ENCODE measurements around the gene PCDHA11.
"Not testable (repeated sequence)": the region's sequence is repeated elsewhere in the genome, so short reads cannot be mapped to it uniquely, and the experiment has no call there.

PCDHA11 gene

GRCh38 chr5:140870221-140871201 is 1.8 kb downstream of the PCDHA11 start:
- H3K27ac Mint-ChIP-seq: no peak overlapping the region
- DNase-seq: no peak
- no peaks in the 10 kb centered on the region for H3K36me3 Mint-ChIP-seq (ENCODE audit: insufficient read depth)
- ATAC-seq (replicated peaks): no peak
- no peaks in the 10 kb centered on the region for H3K4me1 Mint-ChIP-seq (ENCODE audit: low read depth in 2 of 2)
- H3K27me3 Mint-ChIP-seq: peaks cover 4 to 9% of the 10 kb centered on the region in 2 donors
- H3K9me3 Mint-ChIP-seq: peaks cover 0 to 2% of the 10 kb centered on the region in 2 donors
- no peak overlapping the region for H3K4me3 Mint-ChIP-seq

GRCh38 chr5:140875085-140876065 is 6.6 kb downstream of the PCDHA11 start, which contains the start of gene PCDHA12:
Gene PCDHA12 (plus strand): TSS chr5:140875308. CDS start chr5:140875473, 165 bp downstream.
- no peaks in the 10 kb centered on the region for H3K9me3 Mint-ChIP-seq
- DNase-seq: no peak
- no peak within 1 kb of the TSS for H3K4me3 Mint-ChIP-seq
- no peak for ATAC-seq (replicated peaks)
- H3K27ac Mint-ChIP-seq: no peak within 1 kb of the TSS
- H3K27me3 Mint-ChIP-seq: peaks cover 9 to 11% of the 10 kb centered on the region in 2 donors
- no peaks in the 10 kb centered on the region for H3K36me3 Mint-ChIP-seq (ENCODE audit: insufficient read depth)
- no peaks in the 10 kb centered on the region for H3K4me1 Mint-ChIP-seq (ENCODE audit: low read depth in 2 of 2)

- not testable (repeated sequence) for H3K9me3 Mint-ChIP-seq; H3K36me3 Mint-ChIP-seq (ENCODE audit: insufficient read depth); ATAC-seq (replicated peaks); DNase-seq; H3K4me3 Mint-ChIP-seq; H3K27ac Mint-ChIP-seq; H3K4me1 Mint-ChIP-seq (ENCODE audit: low read depth in 2 of 2)
- H3K27me3 Mint-ChIP-seq: peaks cover 16 to 20% of the 10 kb centered on the region in 2 donors
These were observed 7.9 kb downstream of the PCDHA11 start for GRCh38 chr5:140876541-140877261.

- H3K36me3 Mint-ChIP-seq (ENCODE audit: insufficient read depth): no peaks in the 10 kb centered on the region
- H3K4me1 Mint-ChIP-seq (ENCODE audit: low read depth in 2 of 2): no peaks in the 10 kb centered on the region
- H3K27ac Mint-ChIP-seq: no peak overlapping the region
- peaks cover 19 to 20% of the 10 kb centered on the region in 2 donors for H3K27me3 Mint-ChIP-seq
- no peaks in the 10 kb centered on the region for H3K9me3 Mint-ChIP-seq
- no peak for DNase-seq
- no peak for ATAC-seq (replicated peaks)
- H3K4me3 Mint-ChIP-seq: no peak overlapping the region
These were observed 8.5 kb downstream of the PCDHA11 start for GRCh38 chr5:140877262-140877581.

- Mint-ChIP-seq H3K4me3 (no peak within 1 kb of the TSS), H3K36me3 (ENCODE audit: insufficient read depth) (no peaks in the 10 kb centered on the region), H3K9me3 (peaks cover 0 to 2% of the 10 kb centered on the region in 2 donors), H3K27me3 (peaks cover 9 to 20% of the 10 kb centered on the region in 2 donors), H3K27ac (no peak within 1 kb of the TSS), H3K4me1 (ENCODE audit: low read depth in 2 of 2) (no peaks in the 10 kb centered on the region)
- DNase-seq (no peak), ATAC-seq (replicated peaks) (no peak)
These were observed 13.3 kb downstream of the PCDHA11 start, which contains the start of gene PCDHA13 for GRCh38 chr5:140881889-140882590. Gene PCDHA13 (plus strand): TSS chr5:140882124. CDS start chr5:140882269, 145 bp downstream.

- Mint-ChIP-seq H3K27me3 (peaks cover 9 to 20% of the 10 kb centered on the region in 2 donors), H3K4me1 (ENCODE audit: low read depth in 2 of 2) (no peaks in the 10 kb centered on the region), H3K27ac (no peak overlapping the region), H3K9me3 (peaks cover 0 to 2% of the 10 kb centered on the region in 2 donors), H3K36me3 (ENCODE audit: insufficient read depth) (no peaks in the 10 kb centered on the region), H3K4me3 (no peak overlapping the region)
- ATAC-seq (replicated peaks) (no peak), DNase-seq (no peak)
These were observed 13.8 kb downstream of the PCDHA11 start for GRCh38 chr5:140882591-140882899.

- H3K9me3 Mint-ChIP-seq: peaks cover 0 to 2% of the 10 kb centered on the region in 2 donors
- no peaks in the 10 kb centered on the region for H3K36me3 Mint-ChIP-seq (ENCODE audit: insufficient read depth)
- no peaks in the 10 kb centered on the region for H3K4me1 Mint-ChIP-seq (ENCODE audit: low read depth in 2 of 2)
- DNase-seq: no peak
- no peak overlapping the region for H3K27ac Mint-ChIP-seq
- H3K27me3 Mint-ChIP-seq: peaks cover 9 to 20% of the 10 kb centered on the region in 2 donors
- H3K4me3 Mint-ChIP-seq: no peak overlapping the region
- no peak for ATAC-seq (replicated peaks)
These were observed 14.6 kb downstream of the PCDHA11 start for GRCh38 chr5:140883373-140883772.

GRCh38 chr5:140883927-140884697 is 15.4 kb downstream of the PCDHA11 start:
- ATAC-seq (replicated peaks): no peak
- H3K4me1 Mint-ChIP-seq (ENCODE audit: low read depth in 2 of 2): no peaks in the 10 kb centered on the region
- H3K27ac Mint-ChIP-seq: no peak overlapping the region
- DNase-seq: no peak
- peaks cover 9 to 18% of the 10 kb centered on the region in 2 donors for H3K27me3 Mint-ChIP-seq
- H3K4me3 Mint-ChIP-seq: no peak overlapping the region
- H3K36me3 Mint-ChIP-seq (ENCODE audit: insufficient read depth): no peaks in the 10 kb centered on the region
- peaks cover 0 to 2% of the 10 kb centered on the region in 2 donors for H3K9me3 Mint-ChIP-seq

- Mint-ChIP-seq H3K27me3 (peaks cover 11 to 17% of the 10 kb centered on the region in 2 donors), H3K4me3 (no peak overlapping the region), H3K4me1 (ENCODE audit: low read depth in 2 of 2) (no peaks in the 10 kb centered on the region), H3K9me3 (peaks cover 2 to 11% of the 10 kb centered on the region in 2 donors), H3K27ac (no peak overlapping the region), H3K36me3 (ENCODE audit: insufficient read depth) (peaks cover 4% of the 10 kb centered on the region)
- no peak for ATAC-seq (replicated peaks)
- no peak for DNase-seq
These were observed 47.6 kb downstream of the PCDHA11 start for GRCh38 chr5:140916325-140916724.
